Activated CD4-positive, alpha-beta T cell treated with anti-CD3 and anti-CD28 coated beads, Interleukin-2, amount 10 ng/mL, durations not matched to agents 24 days and 14 days (primary cell): ENCODE results near the gene DHRS3. TPM values are rescaled to one million over a fixed set of nuclear protein-coding genes. Genes with fewer than 3 reads are reported as not detected.

Experiments used
- DNase-seq: peaks from one replicate; pipeline ENCODE4 v3.0.0; 2022
- H3K27ac Mint-ChIP-seq: one replicate; pipeline ENCODE4 v1.8.0; 2022; ENCODE audit warnings: mild to moderate bottlenecking, mixed read lengths
- H3K27me3 Mint-ChIP-seq: one replicate; pipeline ENCODE4 v1.8.0; 2022; ENCODE audit warnings: mixed read lengths
- H3K36me3 Mint-ChIP-seq: one replicate; pipeline ENCODE4 v1.8.0; 2022; ENCODE audit warnings: low read depth, mild to moderate bottlenecking, mixed read lengths
- H3K4me1 Mint-ChIP-seq: one replicate; pipeline ENCODE4 v1.8.0; 2021; ENCODE audit warnings: mixed read lengths
- H3K4me3 Mint-ChIP-seq: one replicate; pipeline ENCODE4 v1.8.0; 2022; ENCODE audit warnings: mild to moderate bottlenecking, moderate library complexity, mixed read lengths
- H3K9me3 Mint-ChIP-seq: one replicate; pipeline ENCODE4 v1.8.0; 2021; ENCODE audit warnings: mixed read lengths
- intact Hi-C: fragments of 100-400 bp; cut with micrococcal nuclease; formaldehyde crosslinking; loops from one replicate; pipeline ENCODE4 v1.15.1; 2023
- total RNA-seq: library from RNA; stranded (reverse); gene quantifications from 2 replicates; pipeline ENCODE4 v1.2.3, GENCODE V29; 2022

DHRS3 gene
- total RNA-seq, 1 donor from 2014 or later, result 69.2 TPM

- no peak for DNase-seq
- H3K36me3 Mint-ChIP-seq, result no peaks in the 10 kb centered on the region
- H3K27me3 Mint-ChIP-seq, result peaks cover 7% of the 10 kb centered on the region
- intact Hi-C loops, result no loop called here
- H3K4me3 Mint-ChIP-seq, result no peak overlapping the region
- peaks cover 1% of the 10 kb centered on the region for H3K9me3 Mint-ChIP-seq
- H3K27ac Mint-ChIP-seq, result no peak overlapping the region
- peaks cover 3% of the 10 kb centered on the region for H3K4me1 Mint-ChIP-seq
Measured at GRCh38 chr1:12548973-12549459, 69.0 kb downstream of the DHRS3 start.

- Mint-ChIP-seq H3K27ac (no peak overlapping the region), H3K27me3 (peaks cover 7% of the 10 kb centered on the region), H3K4me3 (no peak overlapping the region), H3K9me3 (no peaks in the 10 kb centered on the region), H3K4me1 (peaks cover 3% of the 10 kb centered on the region), H3K36me3 (no peaks in the 10 kb centered on the region)
- no peak for DNase-seq
- intact Hi-C loops, result no loop called here
Measured at GRCh38 chr1:12548279-12548972, 69.6 kb downstream of the DHRS3 start.

- no peak for DNase-seq
- H3K4me1 Mint-ChIP-seq, result peaks cover 3% of the 10 kb centered on the region
- no peak overlapping the region for H3K4me3 Mint-ChIP-seq
- H3K9me3 Mint-ChIP-seq, result no peaks in the 10 kb centered on the region
- no peaks in the 10 kb centered on the region for H3K36me3 Mint-ChIP-seq
- peaks cover 11% of the 10 kb centered on the region for H3K27me3 Mint-ChIP-seq
- no peak overlapping the region for H3K27ac Mint-ChIP-seq
- intact Hi-C loops, result no loop called here
Measured at GRCh38 chr1:12547586-12548225, 70.3 kb downstream of the DHRS3 start.

GRCh38 chr1:12546771-12547585 is 71.0 kb downstream of the DHRS3 start:
- intact Hi-C loops, result no loop called here
- Mint-ChIP-seq H3K4me3 (no peak overlapping the region), H3K4me1 (peaks cover 3% of the 10 kb centered on the region), H3K36me3 (no peaks in the 10 kb centered on the region), H3K27me3 (peaks cover 11% of the 10 kb centered on the region), H3K27ac (no peak overlapping the region), H3K9me3 (no peaks in the 10 kb centered on the region)
- no peak for DNase-seq

- peaks cover 11% of the 10 kb centered on the region for H3K27me3 Mint-ChIP-seq
- intact Hi-C loops, result no loop called here
- DNase-seq, result no peak
- H3K36me3 Mint-ChIP-seq, result no peaks in the 10 kb centered on the region
- H3K4me1 Mint-ChIP-seq, result peaks cover 3% of the 10 kb centered on the region
- no peak overlapping the region for H3K4me3 Mint-ChIP-seq
- no peaks in the 10 kb centered on the region for H3K9me3 Mint-ChIP-seq
- H3K27ac Mint-ChIP-seq, result no peak overlapping the region
Measured at GRCh38 chr1:12544992-12545391, 73.0 kb downstream of the DHRS3 start.

- no peak overlapping the region for H3K4me3 Mint-ChIP-seq
- H3K9me3 Mint-ChIP-seq, result no peaks in the 10 kb centered on the region
- no peak overlapping the region for H3K27ac Mint-ChIP-seq
- intact Hi-C loops, result no loop called here
- no peaks in the 10 kb centered on the region for H3K36me3 Mint-ChIP-seq
- H3K27me3 Mint-ChIP-seq, result peaks cover 11% of the 10 kb centered on the region
- peaks cover 3% of the 10 kb centered on the region for H3K4me1 Mint-ChIP-seq
- no peak for DNase-seq
Measured at GRCh38 chr1:12544357-12544756, 73.7 kb downstream of the DHRS3 start.

GRCh38 chr1:12543740-12544154 is 74.3 kb downstream of the DHRS3 start:
- H3K27ac Mint-ChIP-seq, result no peak overlapping the region
- intact Hi-C loops, result no loop called here
- H3K4me3 Mint-ChIP-seq, result no peak overlapping the region
- H3K36me3 Mint-ChIP-seq, result no peaks in the 10 kb centered on the region
- H3K9me3 Mint-ChIP-seq, result no peaks in the 10 kb centered on the region
- DNase-seq, result no peak
- peaks cover 3% of the 10 kb centered on the region for H3K4me1 Mint-ChIP-seq
- H3K27me3 Mint-ChIP-seq, result peaks cover 11% of the 10 kb centered on the region

- peaks cover 3% of the 10 kb centered on the region for H3K4me1 Mint-ChIP-seq
- no peak for DNase-seq
Measured at GRCh38 chr1:12542616-12543592, 75.1 kb downstream of the DHRS3 start.

GRCh38 chr1:12542138-12542465 is 75.9 kb downstream of the DHRS3 start:
- intact Hi-C loops, result no loop called here
- no peak overlapping the region for H3K27ac Mint-ChIP-seq
- DNase-seq, result no peak
- peaks cover 4% of the 10 kb centered on the region for H3K4me1 Mint-ChIP-seq
- H3K9me3 Mint-ChIP-seq, result peaks cover 7% of the 10 kb centered on the region
- H3K27me3 Mint-ChIP-seq, result peaks cover 11% of the 10 kb centered on the region
- H3K36me3 Mint-ChIP-seq, result peaks cover 10% of the 10 kb centered on the region
- H3K4me3 Mint-ChIP-seq, result no peak overlapping the region

More at GRCh38 chr1:12542616-12543592, 75.1 kb downstream of the DHRS3 start:
- Mint-ChIP-seq H3K9me3 (no peaks in the 10 kb centered on the region), H3K4me3 (no peak overlapping the region), H3K27me3 (peaks cover 11% of the 10 kb centered on the region), H3K27ac (no peak overlapping the region), H3K36me3 (peaks cover 3% of the 10 kb centered on the region)
- intact Hi-C loops, result no loop called here

GRCh38 chr1:12541274-12542137 is 76.5 kb downstream of the DHRS3 start:
- intact Hi-C loops, result no loop called here
- peaks cover 16% of the 10 kb centered on the region for H3K36me3 Mint-ChIP-seq
- H3K4me3 Mint-ChIP-seq, result no peak overlapping the region
- peaks cover 6% of the 10 kb centered on the region for H3K4me1 Mint-ChIP-seq
- H3K27ac Mint-ChIP-seq, result no peak overlapping the region
- H3K27me3 Mint-ChIP-seq, result peaks cover 11% of the 10 kb centered on the region
- no peak for DNase-seq
- H3K9me3 Mint-ChIP-seq, result peaks cover 11% of the 10 kb centered on the region

GRCh38 chr1:12540580-12541273 is 77.3 kb downstream of the DHRS3 start:
- no peak overlapping the region for H3K27ac Mint-ChIP-seq
- H3K36me3 Mint-ChIP-seq, result peaks cover 23% of the 10 kb centered on the region
- H3K4me1 Mint-ChIP-seq, result peaks cover 7% of the 10 kb centered on the region
- intact Hi-C loops, result no loop called here
- no peak for DNase-seq
- H3K4me3 Mint-ChIP-seq, result no peak overlapping the region
- H3K27me3 Mint-ChIP-seq, result peaks cover 11% of the 10 kb centered on the region
- H3K9me3 Mint-ChIP-seq, result peaks cover 17% of the 10 kb centered on the region
